ENCODE data around the gene HBEGF. TPM values are rescaled to one million over a fixed set of nuclear protein-coding genes. Genes with fewer than 3 reads are reported as not detected.

HBEGF gene
- total RNA-seq, result 1 to 10 TPM; 1.4 to 2.1 TPM
- polyA plus RNA-seq (2013, experiment 1 of 2), result 1.8 TPM
- polyA plus RNA-seq (2013, experiment 2 of 2), result 2.1 TPM
- long read RNA-seq, experiment 1, result 0 reads
- long read RNA-seq, experiment 2, result 0 reads
- long read RNA-seq, experiment 3, transcript HBEGF-201 (6 exons, 2,386 nt), result major isoform, 5 of 9 reads
- long read RNA-seq, experiment 3, partial matches to known transcripts, result 2 of 9 reads
- long read RNA-seq, experiment 3, other reads (novel, unspliced or antisense), result 1 of 9 reads
- long read RNA-seq, experiment 4, partial matches to known transcripts, result 1 of 2 reads
- long read RNA-seq, experiment 4, other reads (novel, unspliced or antisense), result 0 of 2 reads

DNA sequence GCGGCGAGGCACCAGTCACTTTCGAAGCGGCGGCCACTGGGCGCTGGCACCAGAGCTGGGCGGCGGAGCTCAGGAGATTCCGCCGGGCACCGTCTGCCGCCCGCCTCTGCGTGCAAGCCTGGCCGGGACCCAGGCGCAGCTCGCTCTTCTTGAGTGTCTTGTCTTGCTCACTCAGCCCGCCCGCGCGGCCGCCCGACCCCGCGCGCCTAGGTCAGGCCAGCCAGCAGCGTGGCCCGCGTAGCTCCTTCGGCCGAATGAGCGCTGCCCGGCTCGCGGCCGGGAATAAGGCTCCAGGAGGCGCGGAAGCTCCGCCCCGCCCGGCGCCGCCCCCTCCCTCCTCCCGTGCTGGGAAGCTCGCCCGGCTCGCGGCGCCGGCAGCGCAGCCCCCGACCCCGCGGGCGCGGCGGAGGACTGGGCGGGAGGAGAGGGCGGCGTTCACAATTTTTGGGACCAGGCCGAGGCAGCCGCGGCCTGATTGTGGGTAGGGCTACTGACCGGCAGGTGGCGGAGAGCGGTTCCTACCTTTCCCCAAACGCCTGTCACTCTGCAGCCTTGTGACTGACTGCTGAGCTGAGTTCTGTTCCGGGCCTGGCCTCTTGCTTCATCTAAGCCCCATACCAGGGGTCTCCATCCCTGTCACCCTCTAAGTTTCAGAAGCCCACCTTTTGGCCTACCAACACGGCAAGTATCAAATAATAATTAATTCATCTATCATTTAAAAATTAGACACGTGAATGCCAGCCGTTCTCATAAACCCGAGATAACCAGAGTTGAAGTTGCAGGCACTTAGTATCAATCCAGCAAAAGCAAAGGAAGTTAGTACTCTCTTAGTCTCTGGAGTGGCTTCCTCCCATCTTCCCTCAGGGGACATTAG is at the start of gene HBEGF:
TSS of gene HBEGF (minus strand) at position 256 of the 874 bp plus-strand sequence. CDS start 275 bp downstream, outside the sequence.
- Mint-ChIP-seq H3K36me3 (ENCODE audit: low read depth) (no peaks in the 10 kb centered on the region), H3K4me1 (peaks cover 11% of the 10 kb centered on the region), H3K9me3 (no peaks in the 10 kb centered on the region), H3K27ac (peak within 1 kb of the TSS; percentile 77), H3K27me3 (ENCODE audit: insufficient read depth) (peaks cover 18% of the 10 kb centered on the region), H3K4me3 (peak within 1 kb of the TSS; percentile 69)
- TF ChIP-seq, protein P1, sequence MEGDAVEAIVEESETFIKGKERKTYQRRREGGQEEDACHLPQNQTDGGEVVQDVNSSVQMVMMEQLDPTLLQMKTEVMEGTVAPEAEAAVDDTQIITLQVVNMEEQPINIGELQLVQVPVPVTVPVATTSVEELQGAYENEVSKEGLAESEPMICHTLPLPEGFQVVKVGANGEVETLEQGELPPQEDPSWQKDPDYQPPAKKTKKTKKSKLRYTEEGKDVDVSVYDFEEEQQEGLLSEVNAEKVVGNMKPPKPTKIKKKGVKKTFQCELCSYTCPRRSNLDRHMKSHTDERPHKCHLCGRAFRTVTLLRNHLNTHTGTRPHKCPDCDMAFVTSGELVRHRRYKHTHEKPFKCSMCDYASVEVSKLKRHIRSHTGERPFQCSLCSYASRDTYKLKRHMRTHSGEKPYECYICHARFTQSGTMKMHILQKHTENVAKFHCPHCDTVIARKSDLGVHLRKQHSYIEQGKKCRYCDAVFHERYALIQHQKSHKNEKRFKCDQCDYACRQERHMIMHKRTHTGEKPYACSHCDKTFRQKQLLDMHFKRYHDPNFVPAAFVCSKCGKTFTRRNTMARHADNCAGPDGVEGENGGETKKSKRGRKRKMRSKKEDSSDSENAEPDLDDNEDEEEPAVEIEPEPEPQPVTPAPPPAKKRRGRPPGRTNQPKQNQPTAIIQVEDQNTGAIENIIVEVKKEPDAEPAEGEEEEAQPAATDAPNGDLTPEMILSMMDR (conservative IDR thresholded peaks at IDR 0.05), result peak; percentile 81
- H3K9ac ChIP-seq (ENCODE audit: extremely low read depth, low read length, poor library complexity, severe bottlenecking), result peak within 1 kb of the TSS; percentile 46
- no peak within 1 kb of the TSS for H3K27ac ChIP-seq (ENCODE audit: low read depth, low read length)
- H3K4me3 ChIP-seq (ENCODE audit: low read length), result peak within 1 kb of the TSS; percentile 77
- H3K4me1 ChIP-seq (ENCODE audit: control insufficient read depth, insufficient read depth, low read length), result no peaks in the 10 kb centered on the region
- 3 to 8% methylated on average over 23 to 72 of the region's 72 CpGs for WGBS, 2 experiments (ENCODE audit: insufficient coverage in 1 of 2, insufficient read length in 1 of 2)
- H3K27me3 ChIP-seq (ENCODE audit: control insufficient read depth, insufficient read depth, low read length, poor library complexity, severe bottlenecking), result peaks cover 20% of the 10 kb centered on the region
- peaks cover 3% of the 10 kb centered on the region for H3K36me3 ChIP-seq (ENCODE audit: control insufficient read depth, insufficient read depth, low read length)
- DNase-seq, result peak; percentile 97
- H3K9me3 ChIP-seq (ENCODE audit: control insufficient read depth, low read length), result no peaks in the 10 kb centered on the region

DNA sequence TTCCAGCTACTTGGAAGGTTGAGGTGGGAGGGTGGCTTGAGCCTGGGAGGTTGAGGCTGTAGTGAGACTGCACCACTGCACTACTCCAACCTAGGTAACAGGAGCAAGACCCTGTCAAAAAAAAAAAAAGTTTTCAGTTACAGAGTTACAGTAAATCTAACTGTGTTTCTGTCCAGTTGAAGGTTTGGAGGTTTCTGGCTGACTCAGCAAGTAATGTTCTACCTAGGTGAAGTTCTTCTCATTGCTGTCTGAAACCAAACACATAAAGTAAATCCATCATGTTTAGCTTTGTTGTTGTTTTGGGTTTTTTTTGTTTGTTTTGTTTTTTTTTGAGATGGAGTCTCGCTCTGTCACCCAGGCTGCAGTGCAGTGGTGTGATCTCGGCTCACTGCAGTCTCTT is 47.3 kb upstream of the HBEGF start:
- whole genome bisulfite sequencing, 2 experiments (ENCODE audit: insufficient coverage in 1 of 2, insufficient read length in 1 of 2), result 93% methylated on average over 2 of the region's 2 CpGs; no CpG with 5 or more reads in 1 of the 2 experiments
- H3K36me3 Mint-ChIP-seq (ENCODE audit: low read depth), result peaks cover 2% of the 10 kb centered on the region
- Histone ChIP-seq H3K36me3 (ENCODE audit: control insufficient read depth, insufficient read depth, low read length) (no peaks in the 10 kb centered on the region), H3K27ac (ENCODE audit: low read depth, low read length) (no peak overlapping the region), H3K4me3 (ENCODE audit: low read length) (no peak overlapping the region), H3K9me3 (ENCODE audit: control insufficient read depth, low read length) (no peaks in the 10 kb centered on the region), H3K4me1 (ENCODE audit: control insufficient read depth, insufficient read depth, low read length) (no peaks in the 10 kb centered on the region), H3K27me3 (ENCODE audit: control insufficient read depth, insufficient read depth, low read length, poor library complexity, severe bottlenecking) (no peaks in the 10 kb centered on the region), H3K9ac (ENCODE audit: extremely low read depth, low read length, poor library complexity, severe bottlenecking) (no peak overlapping the region)
- TF ChIP-seq, protein P1 (conservative IDR thresholded peaks at IDR 0.05), result no peak
- H3K27ac Mint-ChIP-seq, result no peak overlapping the region
- H3K27me3 Mint-ChIP-seq (ENCODE audit: insufficient read depth), result no peaks in the 10 kb centered on the region
- H3K4me3 Mint-ChIP-seq, result no peak overlapping the region
- H3K9me3 Mint-ChIP-seq, result no peaks in the 10 kb centered on the region
- DNase-seq, result no peak
- H3K4me1 Mint-ChIP-seq, result peaks cover 2% of the 10 kb centered on the region

DNA sequence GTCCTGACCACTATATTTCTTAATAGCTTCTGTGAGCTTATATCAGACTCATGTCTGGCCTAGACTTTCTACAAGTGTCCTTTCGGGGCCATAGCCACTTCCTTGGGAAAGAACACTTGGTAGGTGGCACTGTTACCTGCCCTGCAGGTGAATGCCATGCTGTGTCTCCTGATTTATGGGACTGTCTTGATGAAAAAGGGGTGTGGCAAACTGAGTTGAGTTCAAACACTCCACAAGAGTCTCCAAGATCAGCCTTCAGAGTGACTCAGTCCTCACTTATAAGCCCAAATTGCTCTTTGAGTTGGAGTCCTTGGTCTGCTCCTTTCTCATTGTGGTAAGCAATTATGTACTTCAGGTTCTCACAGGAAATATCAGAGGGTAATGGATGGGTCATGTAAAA is 45.3 kb upstream of the HBEGF start:
- no peak overlapping the region for H3K9ac ChIP-seq (ENCODE audit: extremely low read depth, low read length, poor library complexity, severe bottlenecking)
- no peaks in the 10 kb centered on the region for H3K4me1 ChIP-seq (ENCODE audit: control insufficient read depth, insufficient read depth, low read length)
- no peak overlapping the region for H3K27ac ChIP-seq (ENCODE audit: low read depth, low read length)
- Mint-ChIP-seq H3K4me1 (no peaks in the 10 kb centered on the region), H3K27ac (no peak overlapping the region), H3K9me3 (no peaks in the 10 kb centered on the region), H3K4me3 (no peak overlapping the region), H3K36me3 (ENCODE audit: low read depth) (peaks cover 2% of the 10 kb centered on the region), H3K27me3 (ENCODE audit: insufficient read depth) (no peaks in the 10 kb centered on the region)
- H3K4me3 ChIP-seq (ENCODE audit: low read length), result no peak overlapping the region
- no peak for DNase-seq
- WGBS, 2 experiments (ENCODE audit: insufficient coverage in 1 of 2, insufficient read length in 1 of 2), result 94% methylated on average over 1 of the region's 1 CpG; no CpG with 5 or more reads in 1 of the 2 experiments
- no peaks in the 10 kb centered on the region for H3K27me3 ChIP-seq (ENCODE audit: control insufficient read depth, insufficient read depth, low read length, poor library complexity, severe bottlenecking)
- no peaks in the 10 kb centered on the region for H3K36me3 ChIP-seq (ENCODE audit: control insufficient read depth, insufficient read depth, low read length)
- no peaks in the 10 kb centered on the region for H3K9me3 ChIP-seq (ENCODE audit: control insufficient read depth, low read length)
- TF ChIP-seq, protein P1 (conservative IDR thresholded peaks at IDR 0.05), result no peak
